ENCODE results near the gene MEF2B. TPM values are rescaled to one million over a fixed set of nuclear protein-coding genes. Genes with fewer than 3 reads are reported as not detected.

MEF2B gene
- total RNA-seq, 1 donor from 2014 or later, result 0.49 TPM

DNA sequence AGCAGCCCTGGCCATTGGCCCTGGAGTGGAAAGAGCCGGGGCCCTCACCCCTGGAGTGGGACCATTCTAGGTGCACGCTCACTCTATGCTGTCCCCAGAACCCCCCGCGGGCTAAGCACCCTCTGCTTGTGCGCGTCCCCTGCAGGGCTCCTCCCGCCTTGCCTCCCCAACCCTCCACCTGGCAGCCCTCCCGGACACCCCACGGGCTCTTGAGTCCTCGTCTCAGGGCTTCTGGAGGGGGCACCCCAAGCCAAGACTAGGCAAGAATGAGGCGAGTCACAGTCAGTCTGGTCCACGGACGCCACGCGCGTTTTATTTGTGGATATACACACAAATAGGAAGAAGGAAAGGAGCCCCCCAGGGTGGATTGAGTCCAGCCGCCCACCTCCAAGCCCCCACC, 24.8 kb downstream of the MEF2B start:
- H3K9me3 ChIP-seq (replicated peaks), result no peaks in the 10 kb centered on the region
- TF ChIP-seq, protein P1, sequence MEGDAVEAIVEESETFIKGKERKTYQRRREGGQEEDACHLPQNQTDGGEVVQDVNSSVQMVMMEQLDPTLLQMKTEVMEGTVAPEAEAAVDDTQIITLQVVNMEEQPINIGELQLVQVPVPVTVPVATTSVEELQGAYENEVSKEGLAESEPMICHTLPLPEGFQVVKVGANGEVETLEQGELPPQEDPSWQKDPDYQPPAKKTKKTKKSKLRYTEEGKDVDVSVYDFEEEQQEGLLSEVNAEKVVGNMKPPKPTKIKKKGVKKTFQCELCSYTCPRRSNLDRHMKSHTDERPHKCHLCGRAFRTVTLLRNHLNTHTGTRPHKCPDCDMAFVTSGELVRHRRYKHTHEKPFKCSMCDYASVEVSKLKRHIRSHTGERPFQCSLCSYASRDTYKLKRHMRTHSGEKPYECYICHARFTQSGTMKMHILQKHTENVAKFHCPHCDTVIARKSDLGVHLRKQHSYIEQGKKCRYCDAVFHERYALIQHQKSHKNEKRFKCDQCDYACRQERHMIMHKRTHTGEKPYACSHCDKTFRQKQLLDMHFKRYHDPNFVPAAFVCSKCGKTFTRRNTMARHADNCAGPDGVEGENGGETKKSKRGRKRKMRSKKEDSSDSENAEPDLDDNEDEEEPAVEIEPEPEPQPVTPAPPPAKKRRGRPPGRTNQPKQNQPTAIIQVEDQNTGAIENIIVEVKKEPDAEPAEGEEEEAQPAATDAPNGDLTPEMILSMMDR (IDR thresholded peaks at IDR 0.05; ENCODE audit: borderline replicate concordance), result no peak
- peaks cover 7% of the 10 kb centered on the region for H3K4me1 ChIP-seq
- peaks cover 28% of the 10 kb centered on the region for H3K36me3 ChIP-seq
- intact Hi-C loops (cut with micrococcal nuclease), result no loop called here
- no peak overlapping the region for H3K27ac ChIP-seq (replicated peaks)
- no peak overlapping the region for H3K4me3 ChIP-seq
- no peak for DNase-seq
- H3K27me3 ChIP-seq (ENCODE audit: low read depth), result no peaks in the 10 kb centered on the region

DNA sequence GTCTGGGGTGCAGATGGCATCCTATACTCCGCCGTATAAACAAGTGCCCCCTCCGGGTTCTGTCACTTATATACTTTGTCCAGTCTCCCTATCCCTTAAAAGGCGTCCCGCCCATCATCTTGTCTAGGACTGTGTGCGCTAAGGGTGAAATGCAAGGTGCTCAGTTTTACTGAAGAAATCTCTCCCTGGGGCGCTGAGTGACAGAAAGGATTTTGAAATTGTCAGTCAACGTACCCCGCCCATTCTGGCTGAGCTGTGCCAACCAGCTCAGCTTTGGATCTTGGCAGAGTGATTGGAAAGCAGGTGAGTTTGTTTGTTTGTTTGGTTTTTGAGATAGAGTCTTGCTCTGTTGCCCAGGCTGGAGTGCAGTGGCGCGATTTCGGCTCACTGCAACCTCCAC, 27.7 kb downstream of the MEF2B start:
- intact Hi-C loops (cut with micrococcal nuclease), result no loop called here

DNA sequence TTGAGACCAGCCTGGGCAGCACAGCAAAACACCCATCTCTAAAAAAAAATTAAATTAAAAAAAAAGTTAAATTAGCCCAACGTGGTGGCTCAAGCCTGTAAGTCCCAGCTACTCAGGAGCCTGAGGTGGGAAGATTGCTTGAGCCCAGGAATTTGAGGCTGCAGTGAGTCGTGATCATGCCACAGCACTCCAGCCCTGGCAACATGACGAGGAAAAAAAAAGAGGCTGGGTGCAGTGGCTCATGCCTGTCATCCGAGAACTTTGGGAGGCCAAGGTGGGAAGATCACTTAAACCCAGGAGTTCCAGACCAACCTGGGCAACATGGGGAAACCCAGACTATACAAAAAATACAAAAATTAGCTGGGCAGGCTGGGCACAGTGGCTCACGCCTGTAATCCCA, 29.6 kb downstream of the MEF2B start:
- DNase-seq, result no peak
- intact Hi-C loops (cut with micrococcal nuclease), result no loop called here
- H3K9me3 ChIP-seq (replicated peaks), result no peaks in the 10 kb centered on the region
- H3K4me3 ChIP-seq, result no peak overlapping the region
- H3K4me1 ChIP-seq, result peaks cover 17% of the 10 kb centered on the region
- TF ChIP-seq, protein P1 (IDR thresholded peaks at IDR 0.05; ENCODE audit: borderline replicate concordance), result no peak
- no peaks in the 10 kb centered on the region for H3K36me3 ChIP-seq
- H3K27me3 ChIP-seq (ENCODE audit: low read depth), result no peaks in the 10 kb centered on the region
- H3K27ac ChIP-seq (replicated peaks), result no peak overlapping the region

More for the DNA sequence above, 27.7 kb downstream of the MEF2B start:
- Histone ChIP-seq H3K27me3 (ENCODE audit: low read depth) (no peaks in the 10 kb centered on the region), H3K9me3 (replicated peaks) (no peaks in the 10 kb centered on the region), H3K4me3 (no peak overlapping the region), H3K36me3 (peaks cover 9% of the 10 kb centered on the region), H3K4me1 (peaks cover 15% of the 10 kb centered on the region), H3K27ac (replicated peaks) (no peak overlapping the region)
- DNase-seq, result no peak
- TF ChIP-seq, protein P1 (IDR thresholded peaks at IDR 0.05; ENCODE audit: borderline replicate concordance), result no peak

DNA sequence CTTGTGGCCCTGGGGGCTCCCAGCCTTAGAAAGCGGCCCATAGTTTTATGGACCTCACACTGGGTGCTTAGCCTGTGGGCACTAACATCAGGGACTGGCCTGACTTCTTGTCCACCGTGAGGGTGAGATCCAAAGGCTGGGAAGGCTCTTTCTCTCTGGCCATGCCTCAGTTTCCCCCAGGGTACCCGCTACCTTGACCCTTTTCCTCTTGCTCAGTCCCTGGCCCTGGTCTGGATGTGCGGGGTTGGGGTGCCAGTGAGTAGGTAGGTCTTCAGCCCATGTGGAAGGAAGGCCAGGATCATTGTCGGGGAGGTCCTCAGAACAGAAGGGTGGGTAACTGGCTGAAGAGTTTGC, 30.2 kb downstream of the MEF2B start:
- TF ChIP-seq, protein P1 (IDR thresholded peaks at IDR 0.05; ENCODE audit: borderline replicate concordance), result peak; percentile 9
- intact Hi-C loops (cut with micrococcal nuclease), result loop anchor here (5.0 kb wide), 1 partner anchor 88 kb away; no protein-coding TSS in a partner anchor
- H3K4me3 ChIP-seq, result no peak overlapping the region
- no peak for DNase-seq
- H3K36me3 ChIP-seq, result no peaks in the 10 kb centered on the region
- no peaks in the 10 kb centered on the region for H3K9me3 ChIP-seq (replicated peaks)
- H3K27ac ChIP-seq (replicated peaks), result no peak overlapping the region
- H3K4me1 ChIP-seq, result peaks cover 22% of the 10 kb centered on the region
- H3K27me3 ChIP-seq (ENCODE audit: low read depth), result no peaks in the 10 kb centered on the region

DNA sequence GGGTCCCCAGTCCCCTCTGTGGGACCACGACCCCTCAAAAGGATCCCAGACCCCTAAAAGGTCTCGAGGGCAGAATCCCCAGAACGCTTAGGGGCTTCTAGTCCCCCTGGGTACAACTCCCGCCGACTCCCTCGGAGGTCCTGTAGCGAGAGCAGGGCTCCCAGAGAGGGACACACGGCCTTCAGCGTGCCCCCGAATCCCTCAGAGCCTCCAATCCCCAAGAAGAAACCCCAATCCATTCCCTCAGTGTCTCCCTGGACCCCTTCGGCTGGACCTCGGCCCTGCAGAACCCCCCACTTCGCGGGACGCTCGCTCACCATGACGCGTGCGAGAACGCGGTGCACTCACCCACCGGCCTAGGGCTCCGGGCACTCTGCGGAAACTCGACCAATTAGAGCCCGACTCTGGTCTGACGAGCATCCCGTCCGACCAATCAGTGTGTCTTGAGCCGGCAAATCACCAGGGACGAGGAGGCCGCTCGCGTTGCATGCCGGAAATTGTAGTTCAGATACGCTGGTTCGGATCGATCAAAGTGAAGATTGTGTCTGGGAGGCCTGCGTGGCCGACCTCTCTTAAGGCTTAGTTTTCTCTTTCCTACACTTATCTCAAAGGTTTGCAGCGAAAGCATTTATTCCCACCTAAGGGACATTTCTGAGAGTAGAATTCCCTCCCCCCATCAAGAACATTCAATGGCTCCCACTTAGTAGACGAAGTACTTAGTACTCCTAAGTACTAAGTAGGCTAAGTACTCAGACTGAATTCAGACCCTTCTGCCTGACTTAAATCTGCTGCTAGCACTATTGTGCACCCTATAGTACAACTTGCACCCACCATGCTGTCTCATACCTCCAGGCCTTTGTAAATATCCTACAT, 31.7 kb downstream of the MEF2B start, which contains the start of gene TMEM161A:
TMEM161A (minus strand) TSS at position 370 of the 873 bp plus-strand sequence; CDS start at position 320, 50 bp downstream.
- no peaks in the 10 kb centered on the region for H3K36me3 ChIP-seq

More for the DNA sequence above, 31.7 kb downstream of the MEF2B start, which contains the start of gene TMEM161A:
- H3K4me1 ChIP-seq, result peaks cover 29% of the 10 kb centered on the region
- intact Hi-C loops (cut with micrococcal nuclease), result loop anchor here (5.0 kb wide), 1 partner anchor 86 kb away; no protein-coding TSS in a partner anchor
- H3K27ac ChIP-seq (replicated peaks), result peak within 1 kb of the TSS; percentile 85
- TF ChIP-seq, protein P1 (IDR thresholded peaks at IDR 0.05; ENCODE audit: borderline replicate concordance), result no peak
- H3K4me3 ChIP-seq, result peak within 1 kb of the TSS; percentile 71
- no peaks in the 10 kb centered on the region for H3K9me3 ChIP-seq (replicated peaks)
- peak; percentile 99 for DNase-seq
- no peaks in the 10 kb centered on the region for H3K27me3 ChIP-seq (ENCODE audit: low read depth)

Measured in left ventricle myocardium inferior (tissue), 1 donor.